Neural progenitor cell (in vitro differentiated cells): Measurements from ENCODE around the gene MED13L. TPM values are rescaled to one million over a fixed set of nuclear protein-coding genes. Genes with fewer than 3 reads are reported as not detected.

ENCODE experiments used
- DNase-seq: peaks from one replicate; pipeline ENCODE4 v3.0.0-alpha.2; 2016; ENCODE audit warnings: low spot score
- H2AFZ ChIP-seq: fragments of 200-600 bp; sonication (generic); replicated peaks from 2 replicates; pipeline ENCODE4 v1.6.1; 2016; ENCODE audit warnings: antibody characterized with exemption
- H3F3A ChIP-seq: fragments of 200-600 bp; sonication (generic); 2 replicates; pipeline ENCODE4 v1.6.1; 2016; ENCODE audit warnings: antibody characterized with exemption, low read depth
- H3K27ac ChIP-seq: fragments of 200-600 bp; sonication (generic); 2 replicates; pipeline ENCODE4 v1.5.1; 2016; ENCODE audit warnings: mild to moderate bottlenecking
- H3K27me3 ChIP-seq: fragments of 200-600 bp; sonication (generic); 2 replicates; pipeline ENCODE4 v1.6.1; 2016; ENCODE audit warnings: mild to moderate bottlenecking, moderate library complexity
- H3K36me3 ChIP-seq: fragments of 200-600 bp; sonication (generic); 2 replicates; pipeline ENCODE4 v1.5.1; 2016
- H3K4me1 ChIP-seq: fragments of 200-600 bp; sonication (generic); 2 replicates; pipeline ENCODE4 v1.6.1; 2016; ENCODE audit warnings: mixed run types
- H3K4me2 ChIP-seq: fragments of 200-600 bp; sonication (generic); 2 replicates; pipeline ENCODE4 v1.6.1; 2016
- H3K4me3 ChIP-seq: fragments of 200-600 bp; sonication (generic); 2 replicates; pipeline ENCODE4 v1.5.1; 2016
- H3K79me2 ChIP-seq: fragments of 200-600 bp; sonication (generic); 2 replicates; pipeline ENCODE4 v1.6.1; 2016; ENCODE audit warnings: low read depth
- H3K9ac ChIP-seq: fragments of 200-600 bp; sonication (generic); 2 replicates; pipeline ENCODE4 v1.6.1; 2016
- H3K9me3 ChIP-seq: fragments of 200-600 bp; sonication (generic); 2 replicates; pipeline ENCODE4 v1.5.1; 2016; ENCODE audit warnings: low read depth
- H4K20me1 ChIP-seq: fragments of 200-600 bp; sonication (generic); 2 replicates; pipeline ENCODE4 v1.6.1; 2016; ENCODE audit warnings: low read depth
- H3K27ac Mint-ChIP-seq: 3 replicates; pipeline ENCODE4 v1.8.0; 2021; ENCODE audit warnings: mixed read lengths
- H3K27me3 Mint-ChIP-seq: 2 replicates; pipeline ENCODE4 v1.8.0; 2022; ENCODE audit warnings: low read depth, mild to moderate bottlenecking, inconsistent platforms, moderate library complexity, mixed read lengths; ENCODE audit not compliant: insufficient read depth
- H3K36me3 Mint-ChIP-seq: 3 replicates; pipeline ENCODE4 v1.8.0; 2021; ENCODE audit warnings: mixed read lengths
- H3K4me1 Mint-ChIP-seq: 3 replicates; pipeline ENCODE4 v1.8.0; 2021; ENCODE audit warnings: mixed read lengths
- H3K4me3 Mint-ChIP-seq: 3 replicates; pipeline ENCODE4 v1.8.0; 2021; ENCODE audit warnings: mild to moderate bottlenecking, moderate library complexity, mixed read lengths
- H3K9me3 Mint-ChIP-seq: 3 replicates; pipeline ENCODE4 v1.8.0; 2020; ENCODE audit warnings: mixed read lengths
- CTCF ChIP-seq: fragments of 200-600 bp; sonication (generic); IDR thresholded peaks from 2 replicates; pipeline ENCODE4 v1.5.1; 2017; ENCODE audit warnings: antibody characterized with exemption, mild to moderate bottlenecking
- EZH2 ChIP-seq: fragments of 200-600 bp; sonication (generic); IDR thresholded peaks from 2 replicates; pipeline ENCODE4 v1.6.1; 2017; ENCODE audit warnings: antibody characterized with exemption, mild to moderate bottlenecking, moderate library complexity
- EZH2phosphoT487 ChIP-seq: fragments of 200-600 bp; sonication (generic); IDR thresholded peaks from 2 replicates; pipeline ENCODE4 v1.6.1; 2017; ENCODE audit warnings: antibody characterized with exemption
- total RNA-seq: library from RNA; depleted of rRNA; stranded (reverse); fragments of >200 nt; gene quantifications from 2 replicates; pipeline ENCODE4 v1.2.3, GENCODE V29; 2015; ENCODE audit warnings: low replicate concordance

The MED13L gene
- total RNA-seq, 1 donor from 2014 or later = 149 TPM

GRCh38 chr12:116050275-116050674 lies 227.2 kb downstream of the MED13L start:
- no peaks in the 10 kb centered on the region for H3K9me3 ChIP-seq
- H3K27ac ChIP-seq = no peak overlapping the region
- peaks cover 5% of the 10 kb centered on the region for H3K4me1 ChIP-seq
- Mint-ChIP-seq H3K9me3 (no peaks in the 10 kb centered on the region), H3K27me3 (no peaks in the 10 kb centered on the region), H3K27ac (no peak overlapping the region), H3K36me3 (no peaks in the 10 kb centered on the region), H3K4me3 (no peak overlapping the region), H3K4me1 (peaks cover 26% of the 10 kb centered on the region)
- TF ChIP-seq EZH2 = no peak
- TF ChIP-seq CTCF = no peak
- TF ChIP-seq EZH2phosphoT487 = no peak
- peaks cover 90% of the 10 kb centered on the region for H3K79me2 ChIP-seq
- H2AFZ ChIP-seq = no peak overlapping the region
- H3F3A ChIP-seq = peaks cover 11% of the 10 kb centered on the region
- no peak for DNase-seq
- no peak overlapping the region for H3K4me3 ChIP-seq
- H3K9ac ChIP-seq = no peak overlapping the region
- no peaks in the 10 kb centered on the region for H3K36me3 ChIP-seq
- no peak overlapping the region for H3K4me2 ChIP-seq
- no peaks in the 10 kb centered on the region for H3K27me3 ChIP-seq
- H4K20me1 ChIP-seq = peaks cover 70% of the 10 kb centered on the region

GRCh38 chr12:116048879-116049278 lies 228.6 kb downstream of the MED13L start:
- H3K79me2 ChIP-seq = peaks cover 90% of the 10 kb centered on the region
- H3K9ac ChIP-seq = no peak overlapping the region

GRCh38 chr12:116046039-116046438 lies 231.5 kb downstream of the MED13L start:
- Histone ChIP-seq H3K4me2 (no peak overlapping the region), H3K4me3 (no peak overlapping the region), H3K4me1 (peaks cover 21% of the 10 kb centered on the region), H3K9me3 (no peaks in the 10 kb centered on the region), H3K79me2 (peaks cover 90% of the 10 kb centered on the region), H3K27ac (no peak overlapping the region), H3K36me3 (peaks cover 6% of the 10 kb centered on the region), H3K27me3 (no peaks in the 10 kb centered on the region), H3F3A (peaks cover 9% of the 10 kb centered on the region), H3K9ac (no peak overlapping the region), H2AFZ (no peak overlapping the region), H4K20me1 (peaks cover 53% of the 10 kb centered on the region)
- H3K4me3 Mint-ChIP-seq = no peak overlapping the region
- H3K36me3 Mint-ChIP-seq = no peaks in the 10 kb centered on the region
- no peaks in the 10 kb centered on the region for H3K27me3 Mint-ChIP-seq
- no peak for DNase-seq
- no peak overlapping the region for H3K27ac Mint-ChIP-seq
- no peak for TF ChIP-seq EZH2phosphoT487
- no peak for TF ChIP-seq CTCF
- H3K4me1 Mint-ChIP-seq = peaks cover 16% of the 10 kb centered on the region
- H3K9me3 Mint-ChIP-seq = no peaks in the 10 kb centered on the region

More at GRCh38 chr12:116048879-116049278, 228.6 kb downstream of the MED13L start:
- Histone ChIP-seq H3K27ac (no peak overlapping the region), H3K27me3 (no peaks in the 10 kb centered on the region), H3K9me3 (no peaks in the 10 kb centered on the region), H3K36me3 (no peaks in the 10 kb centered on the region), H3K4me2 (no peak overlapping the region), H3F3A (peaks cover 13% of the 10 kb centered on the region), H3K4me3 (no peak overlapping the region), H3K4me1 (peaks cover 18% of the 10 kb centered on the region), H4K20me1 (peaks cover 70% of the 10 kb centered on the region), H2AFZ (no peak overlapping the region)
- TF ChIP-seq CTCF = no peak
- TF ChIP-seq EZH2 = no peak
- no peak for TF ChIP-seq EZH2phosphoT487
- Mint-ChIP-seq H3K27me3 (no peaks in the 10 kb centered on the region), H3K9me3 (no peaks in the 10 kb centered on the region), H3K4me1 (peaks cover 24% of the 10 kb centered on the region), H3K27ac (no peak overlapping the region), H3K4me3 (no peak overlapping the region), H3K36me3 (no peaks in the 10 kb centered on the region)
- DNase-seq = no peak
